IMR-90 (cell line): Measurements from ENCODE around the gene ADPRHL1.

Experiments used
- BHLHE40 ChIP-seq: fragments of 150-350 bp; IDR thresholded peaks from 2 replicates; pipeline ENCODE4 v1.6.1; 2016; ENCODE audit warnings: mild to moderate bottlenecking, low read depth, low read length
- CTCF ChIP-seq: conservative IDR thresholded peaks from 2 replicates; pipeline ENCODE4 v1.5.1; 2012; ENCODE audit warnings: mild to moderate bottlenecking, low read depth, low read length, improper control_type of control experiment
- FOS ChIP-seq: fragments of 150-350 bp; IDR thresholded peaks from 2 replicates; pipeline ENCODE4 v1.6.1; 2016; ENCODE audit warnings: low read depth, low read length
- MAFK ChIP-seq: IDR thresholded peaks from 2 replicates; pipeline ENCODE4 v1.6.1; 2012; ENCODE audit warnings: low read depth, low read length, improper control_type of control experiment
- MAZ ChIP-seq: IDR thresholded peaks from 2 replicates; pipeline ENCODE4 v1.6.1; 2012; ENCODE audit warnings: low read depth, mild to moderate bottlenecking, low read length, improper control_type of control experiment, moderate library complexity, borderline replicate concordance
- MXI1 ChIP-seq: IDR thresholded peaks from 2 replicates; pipeline ENCODE4 v1.6.1; 2012; ENCODE audit warnings: low read depth, mild to moderate bottlenecking, low read length, moderate library complexity, borderline replicate concordance
- POLR2A ChIP-seq: IDR thresholded peaks from 2 replicates; pipeline ENCODE4 v1.6.1; 2012; ENCODE audit warnings: mild to moderate bottlenecking, low read depth, low read length
- RAD21 ChIP-seq: IDR thresholded peaks from 2 replicates; pipeline ENCODE4 v1.6.1; 2012; ENCODE audit warnings: low read length, improper control_type of control experiment
- RFX5 ChIP-seq: IDR thresholded peaks from 2 replicates; pipeline ENCODE4 v1.8.0; 2012; ENCODE audit warnings: low read depth, mild to moderate bottlenecking, low read length, moderate library complexity
- TF ChIP-seq, protein P1 (sequence below): fragments of 150-350 bp; IDR thresholded peaks from 2 replicates; pipeline ENCODE4 v1.6.1; 2017; ENCODE audit warnings: mild to moderate bottlenecking, antibody characterized with exemption, low read length, low read depth
- TF ChIP-seq, protein P2 (sequence below): fragments of 150-350 bp; IDR thresholded peaks from 2 replicates; pipeline ENCODE4 v1.6.1; 2016; ENCODE audit warnings: low read depth, mild to moderate bottlenecking, low read length, moderate library complexity, borderline replicate concordance

- TF ChIP-seq RAD21 (no peak), MAZ (no peak), MXI1 (no peak), CTCF (no peak), POLR2A (no peak), BHLHE40 (no peak), FOS (no peak), RFX5 (no peak), MAFK (no peak)
- TF ChIP-seq, protein P1, sequence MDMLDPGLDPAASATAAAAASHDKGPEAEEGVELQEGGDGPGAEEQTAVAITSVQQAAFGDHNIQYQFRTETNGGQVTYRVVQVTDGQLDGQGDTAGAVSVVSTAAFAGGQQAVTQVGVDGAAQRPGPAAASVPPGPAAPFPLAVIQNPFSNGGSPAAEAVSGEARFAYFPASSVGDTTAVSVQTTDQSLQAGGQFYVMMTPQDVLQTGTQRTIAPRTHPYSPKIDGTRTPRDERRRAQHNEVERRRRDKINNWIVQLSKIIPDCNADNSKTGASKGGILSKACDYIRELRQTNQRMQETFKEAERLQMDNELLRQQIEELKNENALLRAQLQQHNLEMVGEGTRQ: no peak
- TF ChIP-seq, protein P2, sequence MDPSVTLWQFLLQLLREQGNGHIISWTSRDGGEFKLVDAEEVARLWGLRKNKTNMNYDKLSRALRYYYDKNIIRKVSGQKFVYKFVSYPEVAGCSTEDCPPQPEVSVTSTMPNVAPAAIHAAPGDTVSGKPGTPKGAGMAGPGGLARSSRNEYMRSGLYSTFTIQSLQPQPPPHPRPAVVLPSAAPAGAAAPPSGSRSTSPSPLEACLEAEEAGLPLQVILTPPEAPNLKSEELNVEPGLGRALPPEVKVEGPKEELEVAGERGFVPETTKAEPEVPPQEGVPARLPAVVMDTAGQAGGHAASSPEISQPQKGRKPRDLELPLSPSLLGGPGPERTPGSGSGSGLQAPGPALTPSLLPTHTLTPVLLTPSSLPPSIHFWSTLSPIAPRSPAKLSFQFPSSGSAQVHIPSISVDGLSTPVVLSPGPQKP: no peak
Observed at GRCh38 chr13:113356596-113356995, 96.7 kb downstream of the ADPRHL1 start.
